ENCODE data around the gene SEC31A.
"Not testable (repeated sequence)": the region's sequence is repeated elsewhere in the genome, so short reads cannot be mapped to it uniquely, and the experiment has no call there.

SEC31A gene

GRCh38 chr4:82890901-82891706 lies at the start of gene SEC31A:
Gene SEC31A, minus strand, starts transcription at chr4:82891153. Its CDS starts 9,217 bp downstream, at chr4:82881936.
- DNase-seq (ENCODE audit: low spot score) = peak; percentile 96

- no peak for DNase-seq (ENCODE audit: low spot score)
Observed at GRCh38 chr4:82939414-82939813, 48.5 kb upstream of the SEC31A start.

GRCh38 chr4:82934441-82934840 lies 43.5 kb upstream of the SEC31A start:
- no peak for DNase-seq (ENCODE audit: low spot score)

- DNase-seq (ENCODE audit: low spot score) = no peak
Observed at GRCh38 chr4:82930848-82931755, 40.1 kb upstream of the SEC31A start.

- DNase-seq (ENCODE audit: low spot score) = no peak
Observed at GRCh38 chr4:82921795-82922194, 30.8 kb upstream of the SEC31A start.

GRCh38 chr4:82919386-82919785 lies 28.4 kb upstream of the SEC31A start:
- no peak for DNase-seq (ENCODE audit: low spot score)

GRCh38 chr4:82918091-82918490 lies 27.1 kb upstream of the SEC31A start:
- no peak for DNase-seq (ENCODE audit: low spot score)

GRCh38 chr4:82913968-82914367 lies 23.0 kb upstream of the SEC31A start:
- DNase-seq (ENCODE audit: low spot score) = not testable (repeated sequence)

- no peak for DNase-seq (ENCODE audit: low spot score)
Observed at GRCh38 chr4:82913305-82913704, 22.4 kb upstream of the SEC31A start.

GRCh38 chr4:82909326-82909725 lies 18.4 kb upstream of the SEC31A start:
- DNase-seq (ENCODE audit: low spot score) = no peak

- DNase-seq (ENCODE audit: low spot score) = no peak
Observed at GRCh38 chr4:82906469-82906868, 15.5 kb upstream of the SEC31A start.

GRCh38 chr4:82905205-82905604 lies 14.3 kb upstream of the SEC31A start:
- DNase-seq (ENCODE audit: low spot score) = peak; percentile 37

GRCh38 chr4:82903737-82904136 lies 12.8 kb upstream of the SEC31A start:
- DNase-seq (ENCODE audit: low spot score) = no peak

GRCh38 chr4:82901183-82901718 lies 10.3 kb upstream of the SEC31A start:
- no peak for DNase-seq (ENCODE audit: low spot score)

GRCh38 chr4:82900411-82901182 lies 9.6 kb upstream of the SEC31A start, which contains the start of gene THAP9:
Gene THAP9, plus strand, starts transcription at chr4:82900735. Its CDS starts 68 bp downstream, at chr4:82900803.
- DNase-seq (ENCODE audit: low spot score) = peak; percentile 95

GRCh38 chr4:82900066-82900410 lies 9.1 kb upstream of the SEC31A start:
- DNase-seq (ENCODE audit: low spot score) = no peak

- DNase-seq (ENCODE audit: low spot score) = no peak
Observed at GRCh38 chr4:82899374-82900065, 8.6 kb upstream of the SEC31A start.

GRCh38 chr4:82898322-82899243 lies 7.6 kb upstream of the SEC31A start:
- DNase-seq (ENCODE audit: low spot score) = peak; percentile 44

GRCh38 chr4:82896755-82897154 lies 5.8 kb upstream of the SEC31A start:
- no peak for DNase-seq (ENCODE audit: low spot score)

- DNase-seq (ENCODE audit: low spot score) = no peak
Observed at GRCh38 chr4:82893942-82894341, 3.0 kb upstream of the SEC31A start.

All from GM03348 (cell line).